ENCODE data around the gene VCX3B.

GRCh38 chrX:8462488-8462887 is 2.1 kb upstream of the VCX3B start:
- TF ChIP-seq CTCF (conservative IDR thresholded peaks at IDR 0.05) (no peak), EZH2 (IDR thresholded peaks at IDR 0.05; ENCODE audit: low read depth) (no peak)

Data from PC-9 (cell line).